Ureter (tissue), 1 donor: Measurements from ENCODE around the gene KMT2A. TPM values are rescaled to one million over a fixed set of nuclear protein-coding genes. Genes with fewer than 3 reads are reported as not detected.

ENCODE experiments used
- total RNA-seq: library from RNA; stranded (reverse); gene quantifications from one replicate; pipeline ENCODE4 v1.2.4, GENCODE V29; 2023
- donor health status: DM: yes; HTN: yes; CAD: no.

Gene KMT2A
- total RNA-seq, 1 donor from 2014 or later: 106 TPM

Other genes with a start within 250 kb of the KMT2A start
- 13.9 TPM for gene JAML, start 211.5 kb upstream of the KMT2A start, total RNA-seq
- gene MPZL3, start 184.1 kb upstream of the KMT2A start, total RNA-seq: 7.9 TPM
- gene MPZL2, start 172.2 kb upstream of the KMT2A start, total RNA-seq: 226 TPM
- gene CD3E, start 131.8 kb upstream of the KMT2A start, total RNA-seq: 8.0 TPM
- gene CD3D, start 93.8 kb upstream of the KMT2A start, total RNA-seq: 10.4 TPM
- 2.1 TPM for gene CD3G, start 92.1 kb upstream of the KMT2A start, total RNA-seq
- 46.5 TPM for gene UBE4A, start 76.9 kb upstream of the KMT2A start, total RNA-seq
- 174 TPM for gene ATP5MG, start 34.9 kb upstream of the KMT2A start, total RNA-seq
- 0.60 TPM for gene TTC36, start 91.0 kb downstream of the KMT2A start, total RNA-seq
- gene TMEM25, start 94.7 kb downstream of the KMT2A start, total RNA-seq: 27.9 TPM
- gene IFT46, start 129.4 kb downstream of the KMT2A start, total RNA-seq: 26.7 TPM
- 118 TPM for gene ARCN1, start 135.9 kb downstream of the KMT2A start, total RNA-seq
- 93.1 TPM for gene PHLDB1, start 171.1 kb downstream of the KMT2A start, total RNA-seq
- 0.44 TPM for gene TREH, start 243.2 kb downstream of the KMT2A start, total RNA-seq